KOPT-K1 (cell line): ENCODE results near the gene CISD2.
"Not testable (repeated sequence)": the region's sequence is repeated elsewhere in the genome, so short reads cannot be mapped to it uniquely, and the experiment has no call there.

ENCODE experiments used
- H3K27ac ChIP-seq: fragments of 200-600 bp; sonication (generic); 2 replicates; pipeline ENCODE4 v1.5.1; 2016; ENCODE audit warnings: antibody characterized with exemption, mild to moderate bottlenecking, low read depth, low read length; ENCODE audit not compliant: poor library complexity, severe bottlenecking
- H3K36me3 ChIP-seq: fragments of 200-600 bp; sonication (generic); 2 replicates; pipeline ENCODE4 v1.5.1; 2017; ENCODE audit warnings: antibody characterized with exemption, mild to moderate bottlenecking, low read length, moderate library complexity; ENCODE audit not compliant: insufficient read depth
- H3K9me3 ChIP-seq: fragments of 200-600 bp; sonication (generic); 2 replicates; pipeline ENCODE4 v1.5.1; 2017; ENCODE audit warnings: antibody characterized with exemption, low read length, mild to moderate bottlenecking; ENCODE audit not compliant: insufficient read depth, poor library complexity, severe bottlenecking

Gene CISD2

GRCh38 chr4:102868153-102868780 is 525 bp upstream of the CISD2 start:
- Histone ChIP-seq H3K9me3 (peaks cover 4% of the 10 kb centered on the region), H3K27ac (peak overlapping the region; percentile 92), H3K36me3 (peaks cover 10% of the 10 kb centered on the region)

- H3K36me3 ChIP-seq, result peaks cover 21% of the 10 kb centered on the region
- peaks cover 4% of the 10 kb centered on the region for H3K9me3 ChIP-seq
- peak overlapping the region; percentile 92 for H3K27ac ChIP-seq
These were observed 891 bp downstream of the CISD2 start for GRCh38 chr4:102869569-102870197.

GRCh38 chr4:102871772-102872171 is 3.0 kb downstream of the CISD2 start:
- Histone ChIP-seq H3K27ac (no peak overlapping the region), H3K9me3 (peaks cover 25% of the 10 kb centered on the region), H3K36me3 (peaks cover 42% of the 10 kb centered on the region)

GRCh38 chr4:102877477-102878106 is 8.8 kb downstream of the CISD2 start:
- H3K27ac ChIP-seq, result not testable (repeated sequence)
- peaks cover 43% of the 10 kb centered on the region for H3K9me3 ChIP-seq
- peaks cover 58% of the 10 kb centered on the region for H3K36me3 ChIP-seq

GRCh38 chr4:102878349-102878748 is 9.6 kb downstream of the CISD2 start:
- not testable (repeated sequence) for H3K27ac ChIP-seq
- H3K36me3 ChIP-seq, result peaks cover 56% of the 10 kb centered on the region
- peaks cover 43% of the 10 kb centered on the region for H3K9me3 ChIP-seq

- Histone ChIP-seq H3K36me3 (peaks cover 52% of the 10 kb centered on the region), H3K9me3 (peaks cover 43% of the 10 kb centered on the region), H3K27ac (no peak overlapping the region)
These were observed 10.1 kb downstream of the CISD2 start for GRCh38 chr4:102878901-102879300.

GRCh38 chr4:102881343-102881742 is 12.6 kb downstream of the CISD2 start:
- no peak overlapping the region for H3K27ac ChIP-seq
- peaks cover 23% of the 10 kb centered on the region for H3K9me3 ChIP-seq
- peaks cover 42% of the 10 kb centered on the region for H3K36me3 ChIP-seq

- H3K27ac ChIP-seq, result no peak overlapping the region
- peaks cover 3% of the 10 kb centered on the region for H3K9me3 ChIP-seq
- H3K36me3 ChIP-seq, result peaks cover 29% of the 10 kb centered on the region
These were observed 14.5 kb downstream of the CISD2 start for GRCh38 chr4:102883278-102883677.

- peaks cover 28% of the 10 kb centered on the region for H3K36me3 ChIP-seq
These were observed 19.8 kb downstream of the CISD2 start for GRCh38 chr4:102888570-102888969.

GRCh38 chr4:102889866-102890265 is 21.1 kb downstream of the CISD2 start:
- H3K27ac ChIP-seq, H3K9me3 ChIP-seq: not testable (repeated sequence)

More at GRCh38 chr4:102888570-102888969, 19.8 kb downstream of the CISD2 start:
- H3K27ac ChIP-seq, H3K9me3 ChIP-seq: not testable (repeated sequence)

GRCh38 chr4:102896547-102896946 is 27.8 kb downstream of the CISD2 start:
- not testable (repeated sequence) for H3K36me3 ChIP-seq, H3K27ac ChIP-seq, H3K9me3 ChIP-seq

More at GRCh38 chr4:102889866-102890265, 21.1 kb downstream of the CISD2 start:
- peaks cover 28% of the 10 kb centered on the region for H3K36me3 ChIP-seq

- not testable (repeated sequence) for H3K9me3 ChIP-seq, H3K36me3 ChIP-seq, H3K27ac ChIP-seq
These were observed 28.8 kb downstream of the CISD2 start for GRCh38 chr4:102897610-102898009.

GRCh38 chr4:102901804-102902203 is 33.0 kb downstream of the CISD2 start:
- Histone ChIP-seq H3K27ac (no peak overlapping the region), H3K36me3 (no peaks in the 10 kb centered on the region)

GRCh38 chr4:102918859-102919258 is 50.1 kb downstream of the CISD2 start:
- Histone ChIP-seq H3K36me3 (no peaks in the 10 kb centered on the region), H3K27ac (no peak overlapping the region), H3K9me3 (peaks cover 5% of the 10 kb centered on the region)

More at GRCh38 chr4:102901804-102902203, 33.0 kb downstream of the CISD2 start:
- no peaks in the 10 kb centered on the region for H3K9me3 ChIP-seq

- H3K36me3 ChIP-seq, H3K9me3 ChIP-seq, H3K27ac ChIP-seq: not testable (repeated sequence)
These were observed 50.9 kb downstream of the CISD2 start for GRCh38 chr4:102919697-102920096.
